Measurements from ENCODE around the gene CCDC88B. TPM values are rescaled to one million over a fixed set of nuclear protein-coding genes. Genes with fewer than 3 reads are reported as not detected.

The CCDC88B gene
- total RNA-seq, 2 donors from 2014 or later = 8.8 to 16.2 TPM

GRCh38 chr11:64368673-64369074, 28.7 kb downstream of the CCDC88B start:
- ATAC-seq (no peak), DNase-seq (no peak)
- Histone ChIP-seq H3K27ac (no peak overlapping the region), H3K27me3 (no peaks in the 10 kb centered on the region), H3K9me3 (no peaks in the 10 kb centered on the region), H3K4me1 (no peaks in the 10 kb centered on the region), H3K36me3 (replicated peaks in 1 of 2; ENCODE audit: insufficient read depth in 1 of 2, low read depth in 2 of 2) (peaks cover 0 to 11% of the 10 kb centered on the region in 2 donors), H3K4me3 (no peak overlapping the region)
- no peak for TF ChIP-seq POLR2A (IDR thresholded peaks at IDR 0.05)
- TF ChIP-seq, protein P1, sequence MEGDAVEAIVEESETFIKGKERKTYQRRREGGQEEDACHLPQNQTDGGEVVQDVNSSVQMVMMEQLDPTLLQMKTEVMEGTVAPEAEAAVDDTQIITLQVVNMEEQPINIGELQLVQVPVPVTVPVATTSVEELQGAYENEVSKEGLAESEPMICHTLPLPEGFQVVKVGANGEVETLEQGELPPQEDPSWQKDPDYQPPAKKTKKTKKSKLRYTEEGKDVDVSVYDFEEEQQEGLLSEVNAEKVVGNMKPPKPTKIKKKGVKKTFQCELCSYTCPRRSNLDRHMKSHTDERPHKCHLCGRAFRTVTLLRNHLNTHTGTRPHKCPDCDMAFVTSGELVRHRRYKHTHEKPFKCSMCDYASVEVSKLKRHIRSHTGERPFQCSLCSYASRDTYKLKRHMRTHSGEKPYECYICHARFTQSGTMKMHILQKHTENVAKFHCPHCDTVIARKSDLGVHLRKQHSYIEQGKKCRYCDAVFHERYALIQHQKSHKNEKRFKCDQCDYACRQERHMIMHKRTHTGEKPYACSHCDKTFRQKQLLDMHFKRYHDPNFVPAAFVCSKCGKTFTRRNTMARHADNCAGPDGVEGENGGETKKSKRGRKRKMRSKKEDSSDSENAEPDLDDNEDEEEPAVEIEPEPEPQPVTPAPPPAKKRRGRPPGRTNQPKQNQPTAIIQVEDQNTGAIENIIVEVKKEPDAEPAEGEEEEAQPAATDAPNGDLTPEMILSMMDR (IDR thresholded peaks at IDR 0.05) = no peak
- intact Hi-C loops (cut with DNase I) = no loop called here
- WGBS, 2 donors = 89 to 93% methylated on average over 28 of the region's 28 CpGs

- Histone ChIP-seq H3K27ac (no peak overlapping the region), H3K27me3 (no peaks in the 10 kb centered on the region), H3K36me3 (replicated peaks in 1 of 2; ENCODE audit: insufficient read depth in 1 of 2, low read depth in 2 of 2) (peaks cover 0 to 11% of the 10 kb centered on the region in 2 donors), H3K9me3 (no peaks in the 10 kb centered on the region), H3K4me1 (no peaks in the 10 kb centered on the region), H3K4me3 (no peak overlapping the region)
- no peak for DNase-seq
- WGBS, 2 donors = 91 to 93% methylated on average over 46 to 69 of the region's 82 CpGs
- intact Hi-C loops (cut with DNase I) = no loop called here
- no peak for ATAC-seq
- no peak for TF ChIP-seq POLR2A (IDR thresholded peaks at IDR 0.05)
- TF ChIP-seq, protein P1 (IDR thresholded peaks at IDR 0.05) = no peak
Measured at GRCh38 chr11:64369440-64370421, 29.7 kb downstream of the CCDC88B start.

DNA sequence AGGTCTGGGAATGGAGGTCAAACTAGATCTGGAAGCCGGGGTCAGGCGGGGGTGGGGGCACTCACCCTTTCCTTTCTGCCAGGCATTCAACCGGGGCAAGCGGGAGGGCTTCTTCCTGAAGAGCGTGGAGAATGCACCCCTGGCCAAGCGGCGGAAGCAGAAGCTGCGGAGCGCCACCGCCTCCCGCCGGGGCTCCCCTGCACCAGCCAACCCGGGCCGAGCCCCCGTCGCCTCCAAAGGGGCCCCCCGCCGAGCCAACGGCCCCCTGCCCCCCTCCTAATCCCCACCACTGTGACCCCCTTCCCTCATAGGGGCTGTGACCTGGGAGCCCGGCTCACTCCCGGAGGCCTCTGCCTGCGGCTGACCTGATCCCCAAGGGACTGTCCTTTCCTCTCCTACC, 31.2 kb downstream of the CCDC88B start:
- intact Hi-C loops (cut with DNase I) = no loop called here
- Histone ChIP-seq H3K36me3 (replicated peaks in 1 of 2; ENCODE audit: insufficient read depth in 1 of 2, low read depth in 2 of 2) (peaks cover 0 to 5% of the 10 kb centered on the region in 2 donors), H3K4me3 (no peak overlapping the region), H3K27me3 (no peaks in the 10 kb centered on the region), H3K27ac (no peak overlapping the region), H3K9me3 (no peaks in the 10 kb centered on the region), H3K4me1 (no peaks in the 10 kb centered on the region)
- 92 to 97% methylated on average over 10 of the region's 22 CpGs for WGBS, 2 donors
- DNase-seq (no peak), ATAC-seq (no peak)
- TF ChIP-seq, protein P1 (IDR thresholded peaks at IDR 0.05) = no peak
- no peak for TF ChIP-seq POLR2A (IDR thresholded peaks at IDR 0.05)

DNA sequence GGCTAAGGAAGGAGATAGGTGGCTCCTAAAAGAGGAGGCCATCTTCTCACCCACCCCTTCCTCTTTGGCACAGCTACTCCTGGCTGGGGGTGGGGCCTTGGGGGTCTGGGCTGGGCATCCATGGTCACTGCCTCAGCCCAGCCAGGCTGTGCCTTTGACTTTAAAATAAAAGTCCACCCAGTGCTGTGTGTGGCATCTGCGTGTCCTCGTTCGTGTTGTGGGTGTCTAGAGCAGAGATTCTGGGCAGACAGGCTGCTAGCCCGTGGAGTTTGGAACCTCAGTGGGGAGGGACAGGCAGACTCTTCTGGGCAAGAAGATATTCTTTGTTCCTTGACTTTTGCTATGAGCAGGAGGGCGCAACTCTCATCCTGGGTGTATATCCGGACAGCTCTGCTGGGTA, 32.0 kb downstream of the CCDC88B start:
- ATAC-seq (no peak), DNase-seq (no peak)
- no peaks in the 10 kb centered on the region for H3K36me3 ChIP-seq (replicated peaks in 1 of 2; ENCODE audit: insufficient read depth in 1 of 2, low read depth in 2 of 2)
- H3K27ac ChIP-seq = no peak overlapping the region
- no peak for TF ChIP-seq POLR2A (IDR thresholded peaks at IDR 0.05)
- TF ChIP-seq, protein P1 (IDR thresholded peaks at IDR 0.05) = no peak
- H3K4me3 ChIP-seq = no peak overlapping the region
- no peaks in the 10 kb centered on the region for H3K4me1 ChIP-seq
- no peaks in the 10 kb centered on the region for H3K9me3 ChIP-seq
- H3K27me3 ChIP-seq = no peaks in the 10 kb centered on the region
- 94 to 100% methylated on average over 1 to 6 of the region's 6 CpGs for WGBS, 2 donors
- intact Hi-C loops (cut with DNase I) = no loop called here

Measured in body of pancreas (tissue), 4 donors.